ENCODE measurements around the gene PSMD9. TPM values are rescaled to one million over a fixed set of nuclear protein-coding genes. Genes with fewer than 3 reads are reported as not detected.

PSMD9 gene
- total and polyA plus RNA-seq, 10 of the 15 experiments (the other 5 are each of a cell fraction or from before 2014, with no cell fraction given), result 14.6 to 152 (median 58.1) TPM

DNA sequence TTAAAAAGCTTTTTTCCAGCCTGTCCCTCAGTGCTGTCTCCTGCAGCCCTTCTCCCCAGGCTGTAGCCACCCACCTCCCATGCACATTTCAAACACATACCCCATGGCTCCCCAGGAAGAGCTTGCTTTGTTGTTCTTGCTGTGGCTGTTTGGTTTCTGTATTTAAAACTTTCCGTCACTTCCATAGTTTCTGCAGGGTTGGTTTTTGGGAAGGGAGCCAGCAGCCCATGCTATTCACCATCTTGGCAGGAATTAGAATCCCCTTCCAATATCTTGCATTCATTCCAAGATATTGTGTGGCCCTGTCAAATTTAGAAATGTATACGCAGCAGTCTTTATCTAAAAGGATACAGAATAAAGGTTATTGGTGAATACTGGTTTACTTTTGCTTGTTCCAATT is 59.4 kb downstream of the PSMD9 start:
- no peaks in the 10 kb centered on the region for H4K20me1 ChIP-seq (ENCODE audit: control insufficient read depth, insufficient read depth)
- BruUV-seq (replicated peaks), result no TSS peak
- no peak for DNase-seq (ENCODE audit: low read depth, low spot score)
- H2AFZ ChIP-seq (ENCODE audit: control insufficient read depth, low read depth, low read length), result no peak overlapping the region
- ChIA-PET RAD21 (ENCODE audit: unreplicated experiment) (no interaction called here), CTCF (no interaction called here), SMC1A (ENCODE audit: uncharacterized antibody, unreplicated experiment) (interaction anchor here (1.4 kb wide), 1 partner anchor 9 kb away, joined by 5 read pairs; no protein-coding TSS in a partner anchor), POLR2A (no interaction called here)
- no peak overlapping the region for H3K4me2 ChIP-seq (ENCODE audit: control insufficient read depth, insufficient read depth)
- H3K4me3 ChIP-seq, result no peak overlapping the region
- no peaks in the 10 kb centered on the region for H3K79me2 ChIP-seq (ENCODE audit: control insufficient read depth, insufficient read depth, low read length)
- H3K9ac ChIP-seq (ENCODE audit: control insufficient read depth, insufficient read depth, low read length), result no peak overlapping the region
- in situ Hi-C loops (cut with MboI), result no loop called here
- no peaks in the 10 kb centered on the region for H3K36me3 ChIP-seq (ENCODE audit: control insufficient read depth in 2 of 2, insufficient read depth in 2 of 2, low read length in 1 of 2)
- FAIRE-seq, result no peak
- WGBS (ENCODE audit: insufficient coverage, insufficient replicate concordance, low lambda C conversion rate, missing lambda C conversion rate), result 96% methylated on average over 2 of the region's 2 CpGs
- ATAC-seq, result no peak
- no peak overlapping the region for H3K27ac ChIP-seq (ENCODE audit: control insufficient read depth, insufficient read depth)
- intact Hi-C loops (cut with micrococcal nuclease; ENCODE audit: unreplicated experiment), result no loop called here
- H3K4me1 ChIP-seq (ENCODE audit: control insufficient read depth, insufficient read depth, low read length), result no peaks in the 10 kb centered on the region
- H3K27me3 ChIP-seq (replicated peaks in 1 of 2; ENCODE audit: control insufficient read depth in 2 of 2, insufficient read depth in 2 of 2, low read length in 1 of 2), result no peaks in the 10 kb centered on the region
- H3K9me3 ChIP-seq (replicated peaks; ENCODE audit: control insufficient read depth, insufficient read depth, low read length), result no peaks in the 10 kb centered on the region; the same call in 2 of the 3 replicates
- TF ChIP-seq, protein P1, sequence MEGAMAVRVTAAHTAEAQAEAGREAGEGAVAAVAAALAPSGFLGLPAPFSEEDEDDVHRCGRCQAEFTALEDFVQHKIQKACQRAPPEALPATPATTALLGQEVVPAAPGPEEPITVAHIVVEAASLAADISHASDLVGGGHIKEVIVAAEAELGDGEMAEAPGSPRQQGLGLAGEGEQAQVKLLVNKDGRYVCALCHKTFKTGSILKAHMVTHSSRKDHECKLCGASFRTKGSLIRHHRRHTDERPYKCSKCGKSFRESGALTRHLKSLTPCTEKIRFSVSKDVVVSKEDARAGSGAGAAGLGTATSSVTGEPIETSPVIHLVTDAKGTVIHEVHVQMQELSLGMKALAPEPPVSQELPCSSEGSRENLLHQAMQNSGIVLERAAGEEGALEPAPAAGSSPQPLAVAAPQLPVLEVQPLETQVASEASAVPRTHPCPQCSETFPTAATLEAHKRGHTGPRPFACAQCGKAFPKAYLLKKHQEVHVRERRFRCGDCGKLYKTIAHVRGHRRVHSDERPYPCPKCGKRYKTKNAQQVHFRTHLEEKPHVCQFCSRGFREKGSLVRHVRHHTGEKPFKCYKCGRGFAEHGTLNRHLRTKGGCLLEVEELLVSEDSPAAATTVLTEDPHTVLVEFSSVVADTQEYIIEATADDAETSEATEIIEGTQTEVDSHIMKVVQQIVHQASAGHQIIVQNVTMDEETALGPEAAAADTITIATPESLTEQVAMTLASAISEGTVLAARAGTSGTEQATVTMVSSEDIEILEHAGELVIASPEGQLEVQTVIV (IDR thresholded peaks at IDR 0.05; ENCODE audit: borderline replicate concordance, partially characterized antibody), result no peak
- TF ChIP-seq, protein P2, sequence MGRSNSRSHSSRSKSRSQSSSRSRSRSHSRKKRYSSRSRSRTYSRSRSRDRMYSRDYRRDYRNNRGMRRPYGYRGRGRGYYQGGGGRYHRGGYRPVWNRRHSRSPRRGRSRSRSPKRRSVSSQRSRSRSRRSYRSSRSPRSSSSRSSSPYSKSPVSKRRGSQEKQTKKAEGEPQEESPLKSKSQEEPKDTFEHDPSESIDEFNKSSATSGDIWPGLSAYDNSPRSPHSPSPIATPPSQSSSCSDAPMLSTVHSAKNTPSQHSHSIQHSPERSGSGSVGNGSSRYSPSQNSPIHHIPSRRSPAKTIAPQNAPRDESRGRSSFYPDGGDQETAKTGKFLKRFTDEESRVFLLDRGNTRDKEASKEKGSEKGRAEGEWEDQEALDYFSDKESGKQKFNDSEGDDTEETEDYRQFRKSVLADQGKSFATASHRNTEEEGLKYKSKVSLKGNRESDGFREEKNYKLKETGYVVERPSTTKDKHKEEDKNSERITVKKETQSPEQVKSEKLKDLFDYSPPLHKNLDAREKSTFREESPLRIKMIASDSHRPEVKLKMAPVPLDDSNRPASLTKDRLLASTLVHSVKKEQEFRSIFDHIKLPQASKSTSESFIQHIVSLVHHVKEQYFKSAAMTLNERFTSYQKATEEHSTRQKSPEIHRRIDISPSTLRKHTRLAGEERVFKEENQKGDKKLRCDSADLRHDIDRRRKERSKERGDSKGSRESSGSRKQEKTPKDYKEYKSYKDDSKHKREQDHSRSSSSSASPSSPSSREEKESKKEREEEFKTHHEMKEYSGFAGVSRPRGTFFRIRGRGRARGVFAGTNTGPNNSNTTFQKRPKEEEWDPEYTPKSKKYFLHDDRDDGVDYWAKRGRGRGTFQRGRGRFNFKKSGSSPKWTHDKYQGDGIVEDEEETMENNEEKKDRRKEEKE (IDR thresholded peaks at IDR 0.05), result no peak
- no peak for TF ChIP-seq ZBED1 (IDR thresholded peaks at IDR 0.05; ENCODE audit: borderline replicate concordance)
- TF ChIP-seq, protein P3, sequence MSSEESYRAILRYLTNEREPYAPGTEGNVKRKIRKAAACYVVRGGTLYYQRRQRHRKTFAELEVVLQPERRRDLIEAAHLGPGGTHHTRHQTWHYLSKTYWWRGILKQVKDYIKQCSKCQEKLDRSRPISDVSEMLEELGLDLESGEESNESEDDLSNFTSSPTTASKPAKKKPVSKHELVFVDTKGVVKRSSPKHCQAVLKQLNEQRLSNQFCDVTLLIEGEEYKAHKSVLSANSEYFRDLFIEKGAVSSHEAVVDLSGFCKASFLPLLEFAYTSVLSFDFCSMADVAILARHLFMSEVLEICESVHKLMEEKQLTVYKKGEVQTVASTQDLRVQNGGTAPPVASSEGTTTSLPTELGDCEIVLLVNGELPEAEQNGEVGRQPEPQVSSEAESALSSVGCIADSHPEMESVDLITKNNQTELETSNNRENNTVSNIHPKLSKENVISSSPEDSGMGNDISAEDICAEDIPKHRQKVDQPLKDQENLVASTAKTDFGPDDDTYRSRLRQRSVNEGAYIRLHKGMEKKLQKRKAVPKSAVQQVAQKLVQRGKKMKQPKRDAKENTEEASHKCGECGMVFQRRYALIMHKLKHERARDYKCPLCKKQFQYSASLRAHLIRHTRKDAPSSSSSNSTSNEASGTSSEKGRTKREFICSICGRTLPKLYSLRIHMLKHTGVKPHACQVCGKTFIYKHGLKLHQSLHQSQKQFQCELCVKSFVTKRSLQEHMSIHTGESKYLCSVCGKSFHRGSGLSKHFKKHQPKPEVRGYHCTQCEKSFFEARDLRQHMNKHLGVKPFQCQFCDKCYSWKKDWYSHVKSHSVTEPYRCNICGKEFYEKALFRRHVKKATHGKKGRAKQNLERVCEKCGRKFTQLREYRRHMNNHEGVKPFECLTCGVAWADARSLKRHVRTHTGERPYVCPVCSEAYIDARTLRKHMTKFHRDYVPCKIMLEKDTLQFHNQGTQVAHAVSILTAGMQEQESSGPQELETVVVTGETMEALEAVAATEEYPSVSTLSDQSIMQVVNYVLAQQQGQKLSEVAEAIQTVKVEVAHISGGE (CRISPR knock-in tag; IDR thresholded peaks at IDR 0.05), result no peak
- TF ChIP-seq, protein P4, sequence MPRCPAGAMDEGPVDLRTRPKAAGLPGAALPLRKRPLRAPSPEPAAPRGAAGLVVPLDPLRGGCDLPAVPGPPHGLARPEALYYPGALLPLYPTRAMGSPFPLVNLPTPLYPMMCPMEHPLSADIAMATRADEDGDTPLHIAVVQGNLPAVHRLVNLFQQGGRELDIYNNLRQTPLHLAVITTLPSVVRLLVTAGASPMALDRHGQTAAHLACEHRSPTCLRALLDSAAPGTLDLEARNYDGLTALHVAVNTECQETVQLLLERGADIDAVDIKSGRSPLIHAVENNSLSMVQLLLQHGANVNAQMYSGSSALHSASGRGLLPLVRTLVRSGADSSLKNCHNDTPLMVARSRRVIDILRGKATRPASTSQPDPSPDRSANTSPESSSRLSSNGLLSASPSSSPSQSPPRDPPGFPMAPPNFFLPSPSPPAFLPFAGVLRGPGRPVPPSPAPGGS (IDR thresholded peaks at IDR 0.05; ENCODE audit: borderline replicate concordance, insufficient read depth, low read depth, low read length, poor library complexity, severe bottlenecking), result no peak
- no peak for TF ChIP-seq RAD21 (IDR thresholded peaks at IDR 0.05; ENCODE audit: insufficient read depth, low read depth, low read length)
- TF ChIP-seq RELA (IDR thresholded peaks at IDR 0.05; ENCODE audit: borderline replicate concordance, partially characterized antibody), result no peak
- TF ChIP-seq SIX5 (IDR thresholded peaks at IDR 0.05; ENCODE audit: low read depth, low read length, severe bottlenecking), result no peak
- TF ChIP-seq KLF5 (IDR thresholded peaks at IDR 0.05; ENCODE audit: partially characterized antibody), result no peak
- no peak for TF ChIP-seq HCFC1 (IDR thresholded peaks at IDR 0.05; ENCODE audit: low read length)

All from GM12878 (cell line).